Pancreas (tissue), 10 donors: ENCODE data around the gene NUDCD2. TPM values are rescaled to one million over a fixed set of nuclear protein-coding genes. Genes with fewer than 3 reads are reported as not detected.
"Not testable (repeated sequence)": the region's sequence is repeated elsewhere in the genome, so short reads cannot be mapped to it uniquely, and the experiment has no call there.

Source experiments
- ATAC-seq, 4 donors: fragments of 200-7000 bp; cut with Tn5 transposase; one replicate each; pipeline versions ENCODE4 v1.8.0 to v1.9.1; 2020; ENCODE audit warnings: mild to moderate bottlenecking in 4 of 4, moderate library complexity in 4 of 4
- DNase-seq, 6 donors: peaks; one replicate each; pipeline ENCODE4 v3.0.0-alpha.2; 2020
- FAIRE-seq: peaks from 2 replicates; lab custom pipeline; 2012; peaks lifted over from hg19 to GRCh38; lab: Jason Lieb, UNC
- H3K27ac ChIP-seq, 4 donors: fragments of 200-600 bp; sonication (generic); 1 replicate in 3 of 4; 2 replicates in 1 of 4; pipeline versions ENCODE4 v1.5.0 to v1.8.0; 2020
- H3K27me3 ChIP-seq, 4 donors: fragments of 200-600 bp; one replicate each; pipeline ENCODE4 v1.8.0; 2021
- H3K36me3 ChIP-seq, 3 donors: fragments of 200-600 bp; sonication (generic) in 1 of 3; one replicate each; pipeline versions ENCODE4 v1.5.0 to v1.8.0; 2020 to 2021
- H3K4me1 ChIP-seq, 3 donors: fragments of 200-600 bp; one replicate each; pipeline ENCODE4 v1.8.0; 2021
- H3K4me3 ChIP-seq, 4 donors: fragments of 200-600 bp; sonication (generic) in 2 of 4; one replicate each; pipeline versions ENCODE4 v1.5.0 to v1.8.0; 2020 to 2021
- H3K9me3 ChIP-seq, 4 donors: fragments of 200-600 bp; one replicate each; pipeline ENCODE4 v1.8.0; 2021
- WGBS, 2 donors: extraction: QIAGEN DNeasy Blood & Tissue Kit; methylation state at CpG; one replicate each; pipeline ENCODE4 v1.1.7; 2013; 5-methylcytosine and 5-hydroxymethylcytosine counted together
- intact Hi-C, 3 donors: fragments of 100-400 bp; cut with DNase I; formaldehyde crosslinking; loops; one replicate each; pipeline versions ENCODE4 v1.11.1 to v1.14.2; 2022
- polyA plus RNA-seq, 2 donors: library from polyadenylated mRNA; stranded (reverse); fragments of 200-250 nt; gene quantifications; one replicate each; pipeline ENCODE4 v1.2.3, GENCODE V29; 2013
- total RNA-seq, 6 donors: library from RNA; stranded (reverse); fragmentation: NEBNext Ultra II Directional in 4 of 6; extraction: Animal tissue kit (Norgen Biotek cat#: 25700) in 4 of 6; gene quantifications; one replicate each; pipeline versions ENCODE4 v1.2.1 to v1.2.4, GENCODE V29; 2021 to 2023
- TF ChIP-seq, protein P1 (sequence below), 4 donors: fragments of 200-600 bp; sonication (generic) in 3 of 4; IDR thresholded peaks; one replicate each; pipeline versions ENCODE4 v1.5.0 to v1.8.0; 2021; ENCODE audit warnings: antibody characterized with exemption in 4 of 4
- donor health status: healthy with polysubstance abuse.
- donor health status: DM: no; HTN: no; CAD: no; lungs with moderate emphysema.
- donor health status: DM: no; HTN: no; CAD: no.
- donor health status: control.
- donor health status: control.
- donor health status: Bipolar disorder and iron deficiency.
- donor health status: DM: yes; HTN: yes; CAD: no.
- donor health status: DM: no; HTN: no; CAD: no.
- donor health status: DM: no; HTN: no; CAD: no.
- donor health status: DM: yes; HTN: yes; CAD: no.

Gene NUDCD2
- total and polyA plus RNA-seq, 8 donors, result 2.8 to 14.8 (median 9.1) TPM

DNA sequence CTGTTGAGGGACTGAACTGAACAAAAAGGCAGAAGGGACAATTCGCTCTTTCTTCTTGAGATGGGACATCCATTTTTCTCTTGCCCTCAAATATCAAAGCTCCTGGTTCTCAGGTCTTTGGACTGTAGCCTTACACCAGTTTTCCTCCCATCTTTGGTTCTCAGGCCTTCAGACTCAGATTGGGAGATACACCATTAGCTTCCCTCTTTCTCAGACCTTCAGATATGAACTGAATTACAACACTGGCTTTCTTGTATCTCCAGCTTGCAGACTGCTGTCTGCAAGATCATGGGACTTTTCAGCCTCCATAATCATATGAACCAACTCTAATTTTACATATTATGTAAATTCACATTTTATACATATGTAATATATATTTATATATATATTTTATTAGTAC, 35.1 kb downstream of the NUDCD2 start:
- H3K4me3 ChIP-seq, result no peak overlapping the region
- H3K27me3 ChIP-seq, result no peaks in the 10 kb centered on the region
- intact Hi-C loops, result no loop called here
- ATAC-seq (no peak), DNase-seq (no peak), FAIRE-seq (no peak)
- TF ChIP-seq, protein P1, sequence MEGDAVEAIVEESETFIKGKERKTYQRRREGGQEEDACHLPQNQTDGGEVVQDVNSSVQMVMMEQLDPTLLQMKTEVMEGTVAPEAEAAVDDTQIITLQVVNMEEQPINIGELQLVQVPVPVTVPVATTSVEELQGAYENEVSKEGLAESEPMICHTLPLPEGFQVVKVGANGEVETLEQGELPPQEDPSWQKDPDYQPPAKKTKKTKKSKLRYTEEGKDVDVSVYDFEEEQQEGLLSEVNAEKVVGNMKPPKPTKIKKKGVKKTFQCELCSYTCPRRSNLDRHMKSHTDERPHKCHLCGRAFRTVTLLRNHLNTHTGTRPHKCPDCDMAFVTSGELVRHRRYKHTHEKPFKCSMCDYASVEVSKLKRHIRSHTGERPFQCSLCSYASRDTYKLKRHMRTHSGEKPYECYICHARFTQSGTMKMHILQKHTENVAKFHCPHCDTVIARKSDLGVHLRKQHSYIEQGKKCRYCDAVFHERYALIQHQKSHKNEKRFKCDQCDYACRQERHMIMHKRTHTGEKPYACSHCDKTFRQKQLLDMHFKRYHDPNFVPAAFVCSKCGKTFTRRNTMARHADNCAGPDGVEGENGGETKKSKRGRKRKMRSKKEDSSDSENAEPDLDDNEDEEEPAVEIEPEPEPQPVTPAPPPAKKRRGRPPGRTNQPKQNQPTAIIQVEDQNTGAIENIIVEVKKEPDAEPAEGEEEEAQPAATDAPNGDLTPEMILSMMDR (IDR thresholded peaks at IDR 0.05), result no peak
- H3K36me3 ChIP-seq, result no peaks in the 10 kb centered on the region
- 91 to 95% methylated on average over 1 of the region's 1 CpG for WGBS, 2 donors
- H3K9me3 ChIP-seq, result no peaks in the 10 kb centered on the region
- no peaks in the 10 kb centered on the region for H3K4me1 ChIP-seq
- H3K27ac ChIP-seq, result no peak overlapping the region

DNA sequence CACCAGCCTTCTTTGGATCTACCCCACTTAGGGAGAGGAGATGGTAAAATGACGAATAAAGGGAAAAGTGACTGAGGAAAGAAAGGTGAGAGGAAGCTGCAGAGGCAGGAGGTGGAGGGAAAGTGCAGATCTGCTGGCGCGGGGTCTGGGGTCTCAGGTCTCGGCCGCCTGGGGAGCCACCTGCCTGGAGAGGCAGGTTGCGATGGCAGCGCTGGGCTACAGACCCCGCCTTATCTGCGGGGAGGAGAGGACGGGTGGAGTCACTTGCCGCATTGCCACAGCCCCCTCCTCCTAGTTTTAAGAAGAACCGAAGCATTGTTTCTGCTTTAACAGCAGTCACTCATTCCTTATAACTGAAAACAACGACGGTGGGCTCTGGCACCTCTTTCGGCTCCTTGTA, 44.2 kb downstream of the NUDCD2 start:
- H3K27me3 ChIP-seq, H3K4me1 ChIP-seq, ATAC-seq, FAIRE-seq, H3K9me3 ChIP-seq, H3K36me3 ChIP-seq, intact Hi-C loops, H3K27ac ChIP-seq, H3K4me3 ChIP-seq: not testable (repeated sequence)
- DNase-seq, result peak in 1 of 6 donors; percentile 46
- WGBS, 2 donors, result 20 to 29% methylated on average over 15 of the region's 15 CpGs

- WGBS, 2 donors, result 56 to 60% methylated on average over 2 of the region's 2 CpGs
- FAIRE-seq (no peak), ATAC-seq (no peak), DNase-seq (no peak)
- TF ChIP-seq, protein P1 (IDR thresholded peaks at IDR 0.05), result no peak
- Histone ChIP-seq H3K27ac (no peak overlapping the region), H3K27me3 (no peaks in the 10 kb centered on the region), H3K4me1 (no peaks in the 10 kb centered on the region), H3K9me3 (no peaks in the 10 kb centered on the region), H3K36me3 (no peaks in the 10 kb centered on the region), H3K4me3 (no peak overlapping the region)
- intact Hi-C loops, result no loop called here
These were observed 49.4 kb downstream of the NUDCD2 start for GRCh38 chr5:163410505-163410904.

DNA sequence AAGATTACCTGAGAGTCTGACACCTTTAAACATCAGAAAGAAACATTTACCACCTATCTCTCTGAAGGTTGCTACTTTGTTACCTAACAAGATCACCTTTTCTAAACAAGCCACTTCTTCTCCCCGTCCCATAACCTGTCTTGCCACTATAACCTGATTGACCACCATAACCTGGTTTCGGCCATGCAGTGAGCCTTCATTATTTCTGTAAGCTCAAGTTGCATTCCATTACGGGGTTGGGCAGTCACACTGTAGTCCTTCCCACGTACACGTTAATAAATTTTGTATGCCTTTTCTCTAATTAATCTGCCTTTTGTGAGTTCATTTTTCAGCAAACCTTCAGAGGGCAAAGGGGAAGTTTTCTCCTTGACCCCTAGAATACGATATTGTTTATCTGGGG, 50.5 kb downstream of the NUDCD2 start:
- DNase-seq (no peak), FAIRE-seq (no peak), ATAC-seq (no peak)
- H3K27ac ChIP-seq, result no peak overlapping the region
- TF ChIP-seq, protein P1 (IDR thresholded peaks at IDR 0.05), result no peak
- no peaks in the 10 kb centered on the region for H3K27me3 ChIP-seq
- no peaks in the 10 kb centered on the region for H3K36me3 ChIP-seq
- no peaks in the 10 kb centered on the region for H3K4me1 ChIP-seq
- WGBS, 2 donors, result 54 to 55% methylated on average over 6 of the region's 6 CpGs
- no peaks in the 10 kb centered on the region for H3K9me3 ChIP-seq
- intact Hi-C loops, result no loop called here
- no peak overlapping the region for H3K4me3 ChIP-seq

DNA sequence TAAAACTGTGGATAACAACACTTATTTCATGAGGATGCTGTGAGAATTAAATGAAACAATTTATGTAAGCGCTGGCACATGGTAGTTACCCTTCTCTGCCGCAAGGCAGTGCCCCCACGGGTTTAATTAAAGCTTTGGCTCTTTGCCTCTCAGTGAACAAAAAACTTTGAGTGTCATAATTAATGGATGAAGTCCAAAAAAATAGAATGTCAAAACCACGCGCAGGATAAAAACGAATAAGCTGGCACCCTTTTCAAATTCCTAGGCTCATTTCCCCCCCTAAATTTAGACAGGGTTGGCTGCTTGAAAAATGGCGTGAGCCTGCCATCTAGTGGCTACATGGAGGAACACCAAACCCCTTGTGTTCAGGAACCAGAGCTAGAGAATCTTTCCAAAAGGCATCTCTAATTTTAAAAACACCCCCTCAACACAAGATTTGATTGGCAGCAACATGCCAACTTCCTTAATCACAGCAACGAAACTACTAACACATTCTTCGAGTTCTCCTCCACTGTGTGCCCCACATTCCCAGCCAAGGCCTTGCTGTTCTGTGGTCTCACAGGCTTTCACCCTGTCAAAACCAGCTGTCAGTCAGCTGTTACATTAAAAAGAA, 51.5 kb downstream of the NUDCD2 start:
- DNase-seq (peak in 5 of 6 donors; percentile 31 to 61 (median 46)), ATAC-seq (peak; percentile 79 to 96 (median 91)), FAIRE-seq (peak; percentile 67)
- 8 to 9% methylated on average over 9 of the region's 9 CpGs for WGBS, 2 donors
- Histone ChIP-seq H3K4me3 (no peak overlapping the region), H3K27me3 (no peaks in the 10 kb centered on the region), H3K27ac (no peak overlapping the region), H3K9me3 (no peaks in the 10 kb centered on the region), H3K4me1 (no peaks in the 10 kb centered on the region), H3K36me3 (no peaks in the 10 kb centered on the region)
- TF ChIP-seq, protein P1 (IDR thresholded peaks at IDR 0.05), result peak; percentile 83 to 92 (median 88)
- intact Hi-C loops, result no loop called here
